HEK293T (cell line): Measurements from ENCODE around the gene TNNI2.

Experiments used
- ARNT ChIP-seq: fragments of 450-650 bp; IDR thresholded peaks from 2 replicates; pipeline ENCODE4 v1.6.1; 2017; ENCODE audit warnings: mild to moderate bottlenecking
- BHLHE40 ChIP-seq: fragments of 450-650 bp; IDR thresholded peaks from 2 replicates; pipeline ENCODE4 v1.6.1; 2016; ENCODE audit warnings: mild to moderate bottlenecking, moderate library complexity, borderline replicate concordance
- CTBP1 ChIP-seq: fragments of 450-650 bp; IDR thresholded peaks from 2 replicates; pipeline ENCODE4 v1.6.1; 2016; ENCODE audit warnings: borderline replicate concordance
- ELF4 ChIP-seq: fragments of 450-650 bp; IDR thresholded peaks from 2 replicates; pipeline ENCODE4 v1.6.1; 2017; ENCODE audit warnings: antibody characterized with exemption
- FOXA1 ChIP-seq: fragments of 450-650 bp; IDR thresholded peaks from 2 replicates; pipeline ENCODE4 v1.6.1; 2016; ENCODE audit warnings: mild to moderate bottlenecking
- FOXK2 ChIP-seq: fragments of 450-650 bp; IDR thresholded peaks from 2 replicates; pipeline ENCODE4 v1.6.1; 2016; ENCODE audit warnings: mild to moderate bottlenecking
- FOXM1 ChIP-seq: fragments of 450-650 bp; IDR thresholded peaks from 2 replicates; pipeline ENCODE4 v1.6.1; 2017; ENCODE audit warnings: mild to moderate bottlenecking, borderline replicate concordance
- L3MBTL2 ChIP-seq: fragments of 450-650 bp; conservative IDR thresholded peaks from 2 replicates; pipeline ENCODE4 v1.6.1; 2016; ENCODE audit warnings: mild to moderate bottlenecking
- LEF1 ChIP-seq: fragments of 450-650 bp; IDR thresholded peaks from 2 replicates; pipeline ENCODE4 v1.6.1; 2017; ENCODE audit warnings: mild to moderate bottlenecking, borderline replicate concordance
- NFRKB ChIP-seq: fragments of 450-650 bp; IDR thresholded peaks from 2 replicates; pipeline ENCODE4 v1.6.1; 2016; ENCODE audit warnings: mild to moderate bottlenecking, moderate library complexity
- SP1 ChIP-seq: fragments of 450-650 bp; IDR thresholded peaks from 2 replicates; pipeline ENCODE4 v1.6.1; 2017
- SUZ12 ChIP-seq: fragments of 450-650 bp; IDR thresholded peaks from 2 replicates; pipeline ENCODE4 v1.6.1; 2016; ENCODE audit warnings: mild to moderate bottlenecking
- TARDBP ChIP-seq: fragments of 450-650 bp; IDR thresholded peaks from 2 replicates; pipeline ENCODE4 v1.6.1; 2016
- ZNF384 ChIP-seq: fragments of 450-650 bp; IDR thresholded peaks from 2 replicates; pipeline ENCODE4 v1.6.1; 2016

GRCh38 chr11:1852877-1853276, 14.1 kb downstream of the TNNI2 start, which contains the start of gene LSP1:
- TF ChIP-seq FOXK2, result no peak
- no peak for TF ChIP-seq ZNF384
- no peak for TF ChIP-seq LEF1
- TF ChIP-seq FOXM1, result no peak
- TF ChIP-seq SUZ12, result no peak
- TF ChIP-seq BHLHE40, result no peak
- no peak for TF ChIP-seq ARNT
- TF ChIP-seq TARDBP, result no peak
- no peak for TF ChIP-seq ELF4
- TF ChIP-seq SP1, result no peak
- no peak for TF ChIP-seq CTBP1
- TF ChIP-seq NFRKB, result no peak
- TF ChIP-seq FOXA1, result no peak
- no peak for TF ChIP-seq L3MBTL2
